Chondrocyte (in vitro differentiated cells): ENCODE data around the gene DERA. TPM values are rescaled to one million over a fixed set of nuclear protein-coding genes. Genes with fewer than 3 reads are reported as not detected.
"Not testable (repeated sequence)": the region's sequence is repeated elsewhere in the genome, so short reads cannot be mapped to it uniquely, and the experiment has no call there.

Experiments used
- DNase-seq: peaks from one replicate; pipeline ENCODE4 v3.0.0; 2021; ENCODE audit warnings: mixed read lengths, low spot score
- H3K27ac Mint-ChIP-seq: one replicate; pipeline ENCODE4 v1.8.0; 2021; ENCODE audit warnings: mild to moderate bottlenecking, moderate library complexity, mixed read lengths; ENCODE audit not compliant: unreplicated experiment
- H3K27me3 Mint-ChIP-seq: 2 replicates; pipeline ENCODE4 v1.8.0; 2021; ENCODE audit warnings: low read depth, mixed read lengths
- H3K36me3 Mint-ChIP-seq: 2 replicates; pipeline ENCODE4 v1.8.0; 2021; ENCODE audit warnings: low read depth, mixed read lengths
- H3K4me1 Mint-ChIP-seq: 2 replicates; pipeline ENCODE4 v1.8.0; 2021; ENCODE audit warnings: low read depth, mild to moderate bottlenecking, mixed read lengths
- H3K4me3 Mint-ChIP-seq: one replicate; pipeline ENCODE4 v1.8.0; 2021; ENCODE audit warnings: mild to moderate bottlenecking, moderate library complexity, mixed read lengths; ENCODE audit not compliant: unreplicated experiment
- H3K9me3 Mint-ChIP-seq: 2 replicates; pipeline ENCODE4 v1.8.0; 2021; ENCODE audit warnings: low read depth, mixed read lengths
- total RNA-seq: library from RNA; stranded (reverse); gene quantifications from 3 replicates; pipeline ENCODE4 v1.2.1, GENCODE V29; 2021
- TF ChIP-seq, protein P1 (sequence below): fragments of 200-600 bp; sonication (generic); IDR thresholded peaks from 2 replicates; pipeline ENCODE4 v1.5.0; 2021; ENCODE audit warnings: antibody characterized with exemption, mild to moderate bottlenecking, moderate library complexity

The DERA gene
- total RNA-seq, 1 donor from 2014 or later = 15.5 TPM

DNA sequence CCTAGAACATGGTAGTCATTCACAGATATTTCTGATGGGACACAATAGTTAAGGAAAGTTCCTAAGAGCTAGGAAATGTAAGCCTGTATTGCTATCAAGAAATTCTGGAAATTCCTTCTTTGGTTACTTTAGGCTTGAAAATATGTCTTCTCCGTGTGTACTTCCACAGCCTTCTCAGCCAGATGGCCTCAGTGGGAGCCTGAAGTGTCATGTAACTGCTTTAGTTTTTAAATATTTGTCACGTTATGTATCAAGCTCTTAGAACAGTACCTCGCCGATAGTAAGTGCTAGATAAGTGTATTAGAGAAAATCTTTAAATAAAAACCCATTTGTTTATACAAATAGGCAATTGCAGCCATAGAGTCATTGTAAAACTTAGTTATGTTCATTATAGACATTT, 95.6 kb downstream of the DERA start:
- peak overlapping the region; percentile 63 for H3K27ac Mint-ChIP-seq
- no peaks in the 10 kb centered on the region for H3K27me3 Mint-ChIP-seq
- peaks cover 12% of the 10 kb centered on the region for H3K4me1 Mint-ChIP-seq
- TF ChIP-seq, protein P1, sequence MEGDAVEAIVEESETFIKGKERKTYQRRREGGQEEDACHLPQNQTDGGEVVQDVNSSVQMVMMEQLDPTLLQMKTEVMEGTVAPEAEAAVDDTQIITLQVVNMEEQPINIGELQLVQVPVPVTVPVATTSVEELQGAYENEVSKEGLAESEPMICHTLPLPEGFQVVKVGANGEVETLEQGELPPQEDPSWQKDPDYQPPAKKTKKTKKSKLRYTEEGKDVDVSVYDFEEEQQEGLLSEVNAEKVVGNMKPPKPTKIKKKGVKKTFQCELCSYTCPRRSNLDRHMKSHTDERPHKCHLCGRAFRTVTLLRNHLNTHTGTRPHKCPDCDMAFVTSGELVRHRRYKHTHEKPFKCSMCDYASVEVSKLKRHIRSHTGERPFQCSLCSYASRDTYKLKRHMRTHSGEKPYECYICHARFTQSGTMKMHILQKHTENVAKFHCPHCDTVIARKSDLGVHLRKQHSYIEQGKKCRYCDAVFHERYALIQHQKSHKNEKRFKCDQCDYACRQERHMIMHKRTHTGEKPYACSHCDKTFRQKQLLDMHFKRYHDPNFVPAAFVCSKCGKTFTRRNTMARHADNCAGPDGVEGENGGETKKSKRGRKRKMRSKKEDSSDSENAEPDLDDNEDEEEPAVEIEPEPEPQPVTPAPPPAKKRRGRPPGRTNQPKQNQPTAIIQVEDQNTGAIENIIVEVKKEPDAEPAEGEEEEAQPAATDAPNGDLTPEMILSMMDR = no peak
- H3K9me3 Mint-ChIP-seq = no peaks in the 10 kb centered on the region
- DNase-seq = no peak
- no peak overlapping the region for H3K4me3 Mint-ChIP-seq
- H3K36me3 Mint-ChIP-seq = no peaks in the 10 kb centered on the region

DNA sequence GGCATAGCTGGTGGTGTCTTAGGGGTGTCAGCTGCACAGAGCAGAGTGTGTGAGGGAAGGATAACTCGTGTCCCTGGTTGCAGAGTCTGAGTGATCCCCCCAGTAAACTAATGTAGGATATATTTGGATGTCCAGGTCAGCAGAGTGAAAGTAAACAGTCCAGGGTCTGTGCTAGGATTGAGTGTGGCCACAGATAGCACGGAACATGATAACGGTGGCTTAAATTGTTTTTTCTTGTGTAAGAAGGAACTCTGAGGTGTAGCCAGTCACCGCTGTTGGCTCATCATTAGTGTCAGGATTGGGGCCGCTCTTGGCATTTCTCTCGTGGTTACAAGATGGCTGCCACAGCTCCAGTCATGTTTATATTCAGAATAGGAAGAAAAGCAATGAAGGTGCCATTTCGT, 97.3 kb downstream of the DERA start:
- Mint-ChIP-seq H3K36me3 (no peaks in the 10 kb centered on the region), H3K4me1 (peaks cover 16% of the 10 kb centered on the region), H3K4me3 (no peak overlapping the region), H3K9me3 (peaks cover under 1% of the 10 kb centered on the region), H3K27ac (no peak overlapping the region), H3K27me3 (no peaks in the 10 kb centered on the region)
- TF ChIP-seq, protein P1 = no peak
- DNase-seq = no peak

DNA sequence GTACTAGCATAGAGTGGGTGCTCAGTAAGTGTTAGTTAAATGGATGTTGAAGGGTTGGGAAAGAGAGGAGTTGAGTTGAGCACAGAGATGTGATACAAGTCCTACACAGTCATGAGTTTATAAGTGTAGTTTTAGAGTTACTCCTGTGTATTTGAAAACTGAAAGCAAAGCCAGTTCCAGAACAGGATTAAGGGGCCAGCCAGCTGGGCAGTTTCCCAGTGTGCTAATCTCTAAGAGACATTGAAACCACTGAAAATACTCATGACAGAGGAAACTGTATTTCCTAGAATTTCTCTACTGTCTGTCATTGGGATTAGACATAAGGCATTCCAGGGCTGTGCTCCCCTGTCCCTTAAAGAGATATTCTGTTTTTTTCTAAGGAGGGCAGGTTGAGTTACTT, 101.0 kb downstream of the DERA start:
- Mint-ChIP-seq H3K4me1 (peaks cover 8% of the 10 kb centered on the region), H3K9me3 (peaks cover 6% of the 10 kb centered on the region), H3K27ac (peak overlapping the region; percentile 69), H3K27me3 (no peaks in the 10 kb centered on the region), H3K36me3 (peaks cover 6% of the 10 kb centered on the region), H3K4me3 (no peak overlapping the region)
- TF ChIP-seq, protein P1 = no peak
- DNase-seq = no peak

DNA sequence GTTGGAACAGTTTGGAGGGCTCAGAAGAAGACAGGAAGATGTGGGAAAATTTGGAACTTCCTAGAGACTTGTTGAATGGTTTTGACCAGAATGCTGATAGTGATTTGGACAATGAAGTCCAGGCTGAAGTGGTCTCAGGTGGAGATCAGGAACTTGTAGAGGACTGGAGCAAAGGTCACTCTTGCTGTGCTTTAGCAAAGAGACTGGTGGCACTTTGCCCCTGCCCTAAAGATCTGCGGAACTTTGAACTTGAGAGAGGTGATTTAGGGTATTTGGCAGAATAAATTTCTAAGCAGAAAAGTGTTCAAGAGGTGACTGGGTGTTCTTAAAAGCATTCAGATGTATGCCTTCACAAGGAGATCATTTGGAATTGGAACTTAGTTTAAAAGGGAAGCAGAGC, 102.6 kb downstream of the DERA start:
- not testable (repeated sequence) for H3K27ac Mint-ChIP-seq, H3K27me3 Mint-ChIP-seq, H3K4me3 Mint-ChIP-seq, H3K4me1 Mint-ChIP-seq, H3K9me3 Mint-ChIP-seq, DNase-seq, H3K36me3 Mint-ChIP-seq

DNA sequence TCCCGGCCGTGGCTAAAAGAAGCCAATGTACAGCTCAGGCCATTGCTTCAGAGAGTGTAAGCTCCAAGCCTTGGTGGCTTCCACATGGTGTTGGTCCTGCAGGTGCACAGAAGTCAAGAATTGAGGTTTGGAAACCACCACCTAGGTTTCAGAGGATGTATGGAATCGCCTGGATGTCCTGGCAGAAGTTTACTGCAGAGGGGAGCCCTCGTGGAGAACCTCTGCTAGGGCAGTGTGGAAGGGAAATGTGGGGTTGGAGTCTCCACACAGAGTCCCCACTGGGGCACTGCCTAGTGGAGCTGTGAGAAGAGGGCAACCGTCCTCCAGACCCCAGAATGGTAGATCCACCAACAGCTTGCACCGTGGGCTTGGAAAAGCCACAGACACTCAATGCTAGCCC, 103.3 kb downstream of the DERA start:
- H3K27ac Mint-ChIP-seq, H3K36me3 Mint-ChIP-seq, H3K9me3 Mint-ChIP-seq, H3K4me3 Mint-ChIP-seq, DNase-seq, H3K27me3 Mint-ChIP-seq: not testable (repeated sequence)
- peaks cover 15% of the 10 kb centered on the region for H3K4me1 Mint-ChIP-seq

DNA sequence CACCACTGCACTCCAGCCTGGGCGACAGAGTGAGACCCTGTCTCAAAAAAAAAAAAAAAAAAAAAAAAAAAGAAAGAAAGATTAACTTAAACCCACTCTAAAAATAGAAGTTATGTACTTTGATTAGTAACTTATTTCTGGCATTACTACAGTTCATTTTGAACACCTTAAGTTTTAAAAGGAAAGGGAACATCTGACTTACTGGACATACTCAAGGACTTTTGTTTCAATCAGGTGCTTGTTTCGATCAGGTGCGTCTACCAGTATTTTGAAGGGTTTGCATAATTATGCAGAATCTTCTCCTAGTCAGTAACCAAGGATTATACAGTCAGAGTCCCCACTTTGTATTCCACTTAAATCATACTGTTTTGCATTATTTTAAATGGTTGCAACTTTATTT, 105.6 kb downstream of the DERA start:
- Mint-ChIP-seq H3K4me1 (peaks cover 22% of the 10 kb centered on the region), H3K36me3 (peaks cover 13% of the 10 kb centered on the region), H3K27me3 (no peaks in the 10 kb centered on the region), H3K9me3 (peaks cover 13% of the 10 kb centered on the region), H3K4me3 (no peak overlapping the region), H3K27ac (no peak overlapping the region)
- DNase-seq = no peak
- TF ChIP-seq, protein P1 = no peak
